MM.1S (cell line): Measurements from ENCODE around the gene BRMS1L.

ENCODE experiments used
- EZH2 ChIP-seq: fragments of 300-600 bp; sonication (generic); optimal IDR thresholded peaks from 2 replicates; pipeline ENCODE3; 2017; ENCODE audit warnings: low read depth, mild to moderate bottlenecking, antibody characterized with exemption, low read length, mixed read lengths
- TF ChIP-seq, protein P1 (sequence below): fragments of 300-600 bp; sonication (generic); IDR thresholded peaks from 2 replicates; pipeline ENCODE4 v1.5.1; 2016; ENCODE audit warnings: antibody characterized with exemption, low read length, mixed read lengths

DNA sequence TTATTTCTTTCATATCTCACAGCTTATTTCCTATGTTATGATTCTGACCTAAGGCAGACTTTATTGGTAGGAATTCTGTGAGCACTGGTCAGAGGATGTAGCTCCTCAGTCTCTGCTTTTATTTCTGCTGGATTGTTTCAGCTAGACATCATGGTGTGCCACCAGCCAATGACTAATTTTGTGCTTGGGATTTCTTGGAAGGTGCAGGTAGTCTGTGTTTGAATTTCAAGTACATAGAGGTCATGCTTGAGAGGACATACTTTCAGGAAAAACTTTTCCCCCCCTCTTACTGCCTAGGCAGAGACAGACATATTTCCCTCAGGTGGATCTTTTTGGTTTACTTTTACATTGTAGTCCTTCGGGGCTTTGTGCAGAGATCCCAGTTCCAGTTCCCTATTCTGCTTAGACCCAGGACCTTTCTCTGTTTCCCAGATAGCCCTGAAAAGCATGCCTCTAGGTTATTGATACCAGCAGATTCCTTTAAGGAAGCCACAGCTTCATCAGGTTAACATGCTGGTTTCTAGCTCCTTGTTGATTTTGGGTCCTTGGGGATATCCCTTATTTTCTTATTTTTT is 28.6 kb downstream of the BRMS1L start:
- TF ChIP-seq, protein P1, sequence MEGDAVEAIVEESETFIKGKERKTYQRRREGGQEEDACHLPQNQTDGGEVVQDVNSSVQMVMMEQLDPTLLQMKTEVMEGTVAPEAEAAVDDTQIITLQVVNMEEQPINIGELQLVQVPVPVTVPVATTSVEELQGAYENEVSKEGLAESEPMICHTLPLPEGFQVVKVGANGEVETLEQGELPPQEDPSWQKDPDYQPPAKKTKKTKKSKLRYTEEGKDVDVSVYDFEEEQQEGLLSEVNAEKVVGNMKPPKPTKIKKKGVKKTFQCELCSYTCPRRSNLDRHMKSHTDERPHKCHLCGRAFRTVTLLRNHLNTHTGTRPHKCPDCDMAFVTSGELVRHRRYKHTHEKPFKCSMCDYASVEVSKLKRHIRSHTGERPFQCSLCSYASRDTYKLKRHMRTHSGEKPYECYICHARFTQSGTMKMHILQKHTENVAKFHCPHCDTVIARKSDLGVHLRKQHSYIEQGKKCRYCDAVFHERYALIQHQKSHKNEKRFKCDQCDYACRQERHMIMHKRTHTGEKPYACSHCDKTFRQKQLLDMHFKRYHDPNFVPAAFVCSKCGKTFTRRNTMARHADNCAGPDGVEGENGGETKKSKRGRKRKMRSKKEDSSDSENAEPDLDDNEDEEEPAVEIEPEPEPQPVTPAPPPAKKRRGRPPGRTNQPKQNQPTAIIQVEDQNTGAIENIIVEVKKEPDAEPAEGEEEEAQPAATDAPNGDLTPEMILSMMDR: no peak
- no peak for TF ChIP-seq EZH2
